CD4-positive, CD25-positive, alpha-beta regulatory T cell (primary cell): ENCODE data around the gene FAM219B. TPM values are rescaled to one million over a fixed set of nuclear protein-coding genes. Genes with fewer than 3 reads are reported as not detected.
"Not testable (repeated sequence)": the region's sequence is repeated elsewhere in the genome, so short reads cannot be mapped to it uniquely, and the experiment has no call there.

Experiments
- ATAC-seq, 2 donors: fragments of 150-1000 bp; cut with Tn5 transposase; one replicate each; pipeline ENCODE4 v1.10.0; 2021; ENCODE audit warnings: low read depth in 2 of 2, moderate number of reproducible peaks in 2 of 2, moderate library complexity in 1 of 2
- DNase-seq, 3 donors: peaks; one replicate each; pipeline versions ENCODE4 v3.0.0 to v3.0.0-alpha.2; 2012 to 2022; ENCODE audit warnings: mixed read lengths in 1 of 3
- H3K27ac ChIP-seq: one replicate; pipeline ENCODE4 v1.7.0; 2013; ENCODE audit warnings: mild to moderate bottlenecking, low read length; ENCODE audit not compliant: insufficient read depth, poor library complexity, severe bottlenecking
- H3K27me3 ChIP-seq: one replicate; pipeline ENCODE4 v1.7.0; 2013; ENCODE audit warnings: low read length; ENCODE audit not compliant: control insufficient read depth, insufficient read depth
- H3K36me3 ChIP-seq: one replicate; pipeline ENCODE4 v1.7.0; 2013; ENCODE audit warnings: mild to moderate bottlenecking, low read length, moderate library complexity; ENCODE audit not compliant: control insufficient read depth, insufficient read depth
- H3K4me1 ChIP-seq: 2 replicates; pipeline ENCODE4 v1.7.0; 2013; ENCODE audit warnings: mild to moderate bottlenecking, low read length; ENCODE audit not compliant: insufficient read depth, control insufficient read depth, poor library complexity, severe bottlenecking
- H3K4me3 ChIP-seq: one replicate; pipeline ENCODE4 v1.7.0; 2013; ENCODE audit warnings: low read depth, mild to moderate bottlenecking, low read length, moderate library complexity
- H3K9me3 ChIP-seq, 2 experiments: 1 replicate in 1 of 2; 2 replicates in 1 of 2; pipeline ENCODE4 v1.7.0; 2013; ENCODE audit warnings: low read length in 2 of 2, mild to moderate bottlenecking in 1 of 2, moderate library complexity in 1 of 2; ENCODE audit not compliant: control insufficient read depth in 2 of 2
- H3K27ac Mint-ChIP-seq, 3 donors: one replicate each; pipeline ENCODE4 v1.8.0; 2020 to 2022; ENCODE audit warnings: mild to moderate bottlenecking in 3 of 3, mixed read lengths in 3 of 3, moderate library complexity in 2 of 3
- H3K27me3 Mint-ChIP-seq: one replicate; pipeline ENCODE4 v1.8.0; 2022; ENCODE audit warnings: mild to moderate bottlenecking, mixed read lengths
- H3K36me3 Mint-ChIP-seq: one replicate; pipeline ENCODE4 v1.8.0; 2020; ENCODE audit warnings: mixed read lengths
- H3K4me1 Mint-ChIP-seq, 4 donors: one replicate each; pipeline ENCODE4 v1.8.0; 2020 to 2022; ENCODE audit warnings: mixed read lengths in 4 of 4, mild to moderate bottlenecking in 1 of 4
- H3K4me3 Mint-ChIP-seq, 4 donors: one replicate each; pipeline ENCODE4 v1.8.0; 2020 to 2022; ENCODE audit warnings: mild to moderate bottlenecking in 4 of 4, mixed read lengths in 4 of 4, moderate library complexity in 3 of 4
- H3K9me3 Mint-ChIP-seq, 7 donors: one replicate each; pipeline ENCODE4 v1.8.0; 2020 to 2022; ENCODE audit warnings: mixed read lengths in 7 of 7, mild to moderate bottlenecking in 3 of 7, moderate library complexity in 2 of 7
- polyA plus RNA-seq, 4 donors: library from polyadenylated mRNA; unstranded; fragments of 300-500 nt; fragmentation: Illumina TruSeq; gene quantifications; one replicate each; pipeline ENCODE4 v1.2.3, GENCODE V29; 2021
- total RNA-seq: library from RNA; stranded (reverse); gene quantifications from one replicate; pipeline ENCODE4 v1.2.3, GENCODE V29; 2022

The FAM219B gene
- total and polyA plus RNA-seq, 5 donors from 2014 or later: 22.0 to 79.7 (median 26.2) TPM

GRCh38 chr15:74937590-74938371 lies 31.1 kb upstream of the FAM219B start, which contains the start of gene COX5A:
Gene COX5A (minus strand): TSS chr15:74938073. CDS start chr15:74938014, 59 bp downstream.
- peaks cover 42% of the 10 kb centered on the region for H3K4me1 ChIP-seq
- ATAC-seq (peak; percentile 94 to 96), DNase-seq (peak; percentile 85 to 96 (median 93))
- peaks cover 5% of the 10 kb centered on the region for H3K27me3 Mint-ChIP-seq
- no peaks in the 10 kb centered on the region for H3K36me3 ChIP-seq
- peak within 1 kb of the TSS; percentile 92 to 93 (median 92) for H3K27ac Mint-ChIP-seq
- H3K27ac ChIP-seq: peak within 1 kb of the TSS; percentile 74
- H3K27me3 ChIP-seq: no peaks in the 10 kb centered on the region
- H3K4me3 ChIP-seq: peak within 1 kb of the TSS; percentile 98
- no peaks in the 10 kb centered on the region for H3K9me3 Mint-ChIP-seq
- peaks cover 3% of the 10 kb centered on the region for H3K36me3 Mint-ChIP-seq
- peaks cover 13 to 47% (median 28%) of the 10 kb centered on the region in 4 donors for H3K4me1 Mint-ChIP-seq
- H3K9me3 ChIP-seq: no peaks in the 10 kb centered on the region
- peak within 1 kb of the TSS; percentile 94 to 97 (median 94) for H3K4me3 Mint-ChIP-seq

GRCh38 chr15:74937272-74937589 lies 30.6 kb upstream of the FAM219B start:
- Histone ChIP-seq H3K4me3 (peak overlapping the region; percentile 98), H3K27me3 (no peaks in the 10 kb centered on the region), H3K4me1 (peaks cover 42% of the 10 kb centered on the region), H3K27ac (peak overlapping the region; percentile 74), H3K9me3 (no peaks in the 10 kb centered on the region), H3K36me3 (no peaks in the 10 kb centered on the region)
- Mint-ChIP-seq H3K36me3 (peaks cover 3% of the 10 kb centered on the region), H3K4me1 (peaks cover 17 to 52% (median 31%) of the 10 kb centered on the region in 4 donors), H3K27ac (peak overlapping the region; percentile 52 to 89 (median 77)), H3K27me3 (peaks cover 5% of the 10 kb centered on the region), H3K4me3 (peak overlapping the region; percentile 94 to 97 (median 94)), H3K9me3 (no peaks in the 10 kb centered on the region)
- ATAC-seq: no peak
- DNase-seq: no peak

- not testable (repeated sequence) for H3K4me3 ChIP-seq, H3K27me3 ChIP-seq, H3K27me3 Mint-ChIP-seq, DNase-seq, H3K36me3 Mint-ChIP-seq, H3K36me3 ChIP-seq, H3K9me3 ChIP-seq, ATAC-seq, H3K9me3 Mint-ChIP-seq
- H3K4me1 ChIP-seq: peaks cover 42% of the 10 kb centered on the region
- peak overlapping the region; percentile 59 to 90 (median 73) for H3K4me3 Mint-ChIP-seq
- peaks cover 22 to 57% (median 35%) of the 10 kb centered on the region in 4 donors for H3K4me1 Mint-ChIP-seq
- H3K27ac Mint-ChIP-seq: peak overlapping the region in 2 of 3 donors; percentile 85 to 92
- H3K27ac ChIP-seq: peak overlapping the region; percentile 5
These were observed 28.5 kb upstream of the FAM219B start for GRCh38 chr15:74935193-74935592.

- Mint-ChIP-seq H3K4me3 (peak overlapping the region in 3 of 4 donors; percentile 5 to 75 (median 49)), H3K9me3 (no peaks in the 10 kb centered on the region)
These were observed 26.9 kb upstream of the FAM219B start for GRCh38 chr15:74933573-74933972.

GRCh38 chr15:74928771-74929198 lies 22.1 kb upstream of the FAM219B start:
- Histone ChIP-seq H3K4me3 (no peak overlapping the region), H3K9me3 (no peaks in the 10 kb centered on the region), H3K27me3 (no peaks in the 10 kb centered on the region), H3K36me3 (peaks cover 44% of the 10 kb centered on the region), H3K4me1 (peaks cover 4% of the 10 kb centered on the region), H3K27ac (no peak overlapping the region)
- Mint-ChIP-seq H3K36me3 (peaks cover 20% of the 10 kb centered on the region), H3K4me3 (no peak overlapping the region), H3K27me3 (no peaks in the 10 kb centered on the region), H3K9me3 (no peaks in the 10 kb centered on the region), H3K4me1 (peaks cover 15 to 26% (median 18%) of the 10 kb centered on the region in 4 donors), H3K27ac (no peak overlapping the region)
- DNase-seq: no peak
- no peak for ATAC-seq

More at GRCh38 chr15:74933573-74933972, 26.9 kb upstream of the FAM219B start:
- DNase-seq (no peak), ATAC-seq (no peak)
- Mint-ChIP-seq H3K4me1 (peaks cover 22 to 56% (median 39%) of the 10 kb centered on the region in 4 donors), H3K27me3 (peaks cover 5% of the 10 kb centered on the region), H3K27ac (peak overlapping the region in 2 of 3 donors; percentile 62 to 73), H3K36me3 (peaks cover 13% of the 10 kb centered on the region)
- no peaks in the 10 kb centered on the region for H3K9me3 ChIP-seq
- H3K4me1 ChIP-seq: peaks cover 42% of the 10 kb centered on the region
- H3K36me3 ChIP-seq: peaks cover 18% of the 10 kb centered on the region
- H3K27me3 ChIP-seq: no peaks in the 10 kb centered on the region
- peak overlapping the region; percentile 14 for H3K27ac ChIP-seq
- H3K4me3 ChIP-seq: no peak overlapping the region

GRCh38 chr15:74924525-74924924 lies 17.9 kb upstream of the FAM219B start:
- Histone ChIP-seq H3K9me3 (no peaks in the 10 kb centered on the region), H3K27ac (no peak overlapping the region), H3K36me3 (peaks cover 65% of the 10 kb centered on the region), H3K27me3 (no peaks in the 10 kb centered on the region), H3K4me1 (no peaks in the 10 kb centered on the region), H3K4me3 (no peak overlapping the region)
- Mint-ChIP-seq H3K27ac (no peak overlapping the region), H3K4me1 (peaks cover 0 to 10% (median 7%) of the 10 kb centered on the region in 4 donors), H3K4me3 (no peak overlapping the region), H3K36me3 (peaks cover 29% of the 10 kb centered on the region), H3K27me3 (no peaks in the 10 kb centered on the region), H3K9me3 (no peaks in the 10 kb centered on the region)
- DNase-seq: no peak
- ATAC-seq: no peak

- no peak for ATAC-seq
These were observed 13.8 kb upstream of the FAM219B start for GRCh38 chr15:74920456-74920855.

More at GRCh38 chr15:74920456-74920855, 13.8 kb upstream of the FAM219B start:
- no peaks in the 10 kb centered on the region for H3K9me3 ChIP-seq
- no peaks in the 10 kb centered on the region for H3K9me3 Mint-ChIP-seq
- H3K27me3 Mint-ChIP-seq: no peaks in the 10 kb centered on the region
- H3K4me1 ChIP-seq: no peaks in the 10 kb centered on the region
- H3K4me1 Mint-ChIP-seq: peaks cover 0 to 15% (median 3%) of the 10 kb centered on the region in 4 donors
- no peak overlapping the region for H3K4me3 Mint-ChIP-seq
- no peak overlapping the region for H3K4me3 ChIP-seq
- peaks cover 62% of the 10 kb centered on the region for H3K36me3 ChIP-seq
- H3K27me3 ChIP-seq: no peaks in the 10 kb centered on the region
- no peak for DNase-seq
- H3K36me3 Mint-ChIP-seq: peaks cover 27% of the 10 kb centered on the region
- no peak overlapping the region for H3K27ac ChIP-seq
- no peak overlapping the region for H3K27ac Mint-ChIP-seq
